Pancreas (tissue), 10 donors: ENCODE measurements around the gene TAS2R31. TPM values are rescaled to one million over a fixed set of nuclear protein-coding genes. Genes with fewer than 3 reads are reported as not detected.

ENCODE experiments used
- ATAC-seq, 4 donors: fragments of 200-7000 bp; cut with Tn5 transposase; one replicate each; pipeline versions ENCODE4 v1.8.0 to v1.9.1; 2020; ENCODE audit warnings: mild to moderate bottlenecking in 4 of 4, moderate library complexity in 4 of 4
- DNase-seq, 6 donors: peaks; one replicate each; pipeline ENCODE4 v3.0.0-alpha.2; 2020
- FAIRE-seq: peaks from 2 replicates; lab custom pipeline; 2012; peaks lifted over from hg19 to GRCh38; lab: Jason Lieb, UNC
- H3K27ac ChIP-seq, 4 donors: fragments of 200-600 bp; sonication (generic); 1 replicate in 3 of 4; 2 replicates in 1 of 4; pipeline versions ENCODE4 v1.5.0 to v1.8.0; 2020
- H3K27me3 ChIP-seq, 4 donors: fragments of 200-600 bp; one replicate each; pipeline ENCODE4 v1.8.0; 2021
- H3K36me3 ChIP-seq, 3 donors: fragments of 200-600 bp; sonication (generic) in 1 of 3; one replicate each; pipeline versions ENCODE4 v1.5.0 to v1.8.0; 2020 to 2021
- H3K4me1 ChIP-seq, 3 donors: fragments of 200-600 bp; one replicate each; pipeline ENCODE4 v1.8.0; 2021
- H3K4me3 ChIP-seq, 4 donors: fragments of 200-600 bp; sonication (generic) in 2 of 4; one replicate each; pipeline versions ENCODE4 v1.5.0 to v1.8.0; 2020 to 2021
- H3K9me3 ChIP-seq, 4 donors: fragments of 200-600 bp; one replicate each; pipeline ENCODE4 v1.8.0; 2021
- CTCF ChIP-seq, 4 donors: fragments of 200-600 bp; sonication (generic) in 3 of 4; IDR thresholded peaks; one replicate each; pipeline versions ENCODE4 v1.5.0 to v1.8.0; 2021; ENCODE audit warnings: antibody characterized with exemption in 4 of 4
- WGBS, 2 donors: extraction: QIAGEN DNeasy Blood & Tissue Kit; methylation state at CpG; one replicate each; pipeline ENCODE4 v1.1.7; 2013; 5-methylcytosine and 5-hydroxymethylcytosine counted together
- intact Hi-C, 3 donors: fragments of 100-400 bp; cut with DNase I; formaldehyde crosslinking; loops; one replicate each; pipeline versions ENCODE4 v1.11.1 to v1.14.2; 2022
- polyA plus RNA-seq, 2 donors: library from polyadenylated mRNA; stranded (reverse); fragments of 200-250 nt; gene quantifications; one replicate each; pipeline ENCODE4 v1.2.3, GENCODE V29; 2013
- total RNA-seq, 6 donors: library from RNA; stranded (reverse); fragmentation: NEBNext Ultra II Directional in 4 of 6; extraction: Animal tissue kit (Norgen Biotek cat#: 25700) in 4 of 6; gene quantifications; one replicate each; pipeline versions ENCODE4 v1.2.1 to v1.2.4, GENCODE V29; 2021 to 2023
- donor health status: healthy with polysubstance abuse.
- donor health status: DM: no; HTN: no; CAD: no; lungs with moderate emphysema.
- donor health status: DM: no; HTN: no; CAD: no.
- donor health status: control.
- donor health status: control.
- donor health status: Bipolar disorder and iron deficiency.
- donor health status: DM: yes; HTN: yes; CAD: no.
- donor health status: DM: no; HTN: no; CAD: no.
- donor health status: DM: no; HTN: no; CAD: no.
- donor health status: DM: yes; HTN: yes; CAD: no.

The TAS2R31 gene
- total and polyA plus RNA-seq, 8 donors: 0.23 to 2.9 (median 1.4) TPM

- TF ChIP-seq CTCF (IDR thresholded peaks at IDR 0.05): no peak
- Histone ChIP-seq H3K9me3 (peaks cover 0 to 3% (median 0%) of the 10 kb centered on the region in 4 donors), H3K27me3 (no peaks in the 10 kb centered on the region), H3K4me1 (no peaks in the 10 kb centered on the region), H3K36me3 (no peaks in the 10 kb centered on the region), H3K4me3 (no peak overlapping the region), H3K27ac (no peak overlapping the region)
- 93 to 95% methylated on average over 2 of the region's 2 CpGs for WGBS, 2 donors
- DNase-seq: no peak
- intact Hi-C loops: no loop called here
- ATAC-seq: no peak
- FAIRE-seq: no peak
Measured at GRCh38 chr12:10989107-10989506, 42.1 kb downstream of the TAS2R31 start.

GRCh38 chr12:10986812-10987211 lies 44.4 kb downstream of the TAS2R31 start, which contains the start of gene TAS2R50:
TAS2R50 (minus strand) TSS chr12:10986912; CDS start chr12:10986860, 52 bp downstream.
- intact Hi-C loops: no loop called here
- DNase-seq: no peak
- FAIRE-seq: no peak
- Histone ChIP-seq H3K36me3 (no peaks in the 10 kb centered on the region), H3K4me3 (no peak within 1 kb of the TSS), H3K4me1 (no peaks in the 10 kb centered on the region), H3K27ac (no peak within 1 kb of the TSS), H3K9me3 (peaks cover 0 to 3% (median 0%) of the 10 kb centered on the region in 4 donors), H3K27me3 (no peaks in the 10 kb centered on the region)
- no peak for TF ChIP-seq CTCF (IDR thresholded peaks at IDR 0.05)
- no peak for ATAC-seq
- 47% methylated on average over 2 of the region's 2 CpGs for WGBS, 2 donors

GRCh38 chr12:10982244-10982643 lies 49.0 kb downstream of the TAS2R31 start:
- TF ChIP-seq CTCF (IDR thresholded peaks at IDR 0.05): no peak
- DNase-seq: no peak
- 94 to 97% methylated on average over 5 of the region's 5 CpGs for WGBS, 2 donors

More at GRCh38 chr12:10982244-10982643, 49.0 kb downstream of the TAS2R31 start:
- Histone ChIP-seq H3K27me3 (no peaks in the 10 kb centered on the region), H3K9me3 (no peaks in the 10 kb centered on the region), H3K27ac (no peak overlapping the region), H3K36me3 (no peaks in the 10 kb centered on the region), H3K4me3 (no peak overlapping the region), H3K4me1 (no peaks in the 10 kb centered on the region)
- no peak for FAIRE-seq
- intact Hi-C loops: no loop called here
- no peak for ATAC-seq

Other genes with a start within 250 kb of the TAS2R31 start
- not detected for gene TAS2R7, start 228.8 kb downstream of the TAS2R31 start, total RNA-seq
- not detected for gene TAS2R7, start 228.8 kb downstream of the TAS2R31 start, polyA plus RNA-seq
- gene TAS2R8, start 224.1 kb downstream of the TAS2R31 start, total RNA-seq: not detected
- gene TAS2R8, start 224.1 kb downstream of the TAS2R31 start, polyA plus RNA-seq: under 1 TPM in 1 of 2 donors, not detected in 1; 0.09 TPM
- not detected for gene TAS2R9, start 221.2 kb downstream of the TAS2R31 start, total RNA-seq
- gene TAS2R9, start 221.2 kb downstream of the TAS2R31 start, polyA plus RNA-seq: not detected
- under 1 TPM in 3 of 6 donors, not detected in 3; 0.17 to 0.28 (median 0.25) TPM for gene TAS2R10, start 205.0 kb downstream of the TAS2R31 start, total RNA-seq
- gene TAS2R10, start 205.0 kb downstream of the TAS2R31 start, polyA plus RNA-seq: under 1 TPM in 1 of 2 donors, not detected in 1; 0.14 TPM
- gene PRR4, start 181.9 kb downstream of the TAS2R31 start, total RNA-seq: 1 to 10 TPM in 1 of 6 donors, under 1 TPM in 4, not detected in 1; 0.32 to 1.8 (median 0.55) TPM
- 1 to 10 TPM; 3.8 to 4.3 TPM for gene PRR4, start 181.9 kb downstream of the TAS2R31 start, polyA plus RNA-seq
- 10 to 100 TPM in 1 of 6 donors, 1 to 10 TPM in 5; 4.7 to 11.0 (median 6.7) TPM for gene PRH1, start 147.2 kb downstream of the TAS2R31 start, total RNA-seq
- 1 to 10 TPM; 2.0 to 2.5 TPM for gene PRH1, start 147.2 kb downstream of the TAS2R31 start, polyA plus RNA-seq
- gene TAS2R13, start 121.8 kb downstream of the TAS2R31 start, total RNA-seq: under 1 TPM; 0.47 to 0.91 (median 0.72) TPM
- not detected for gene TAS2R13, start 121.8 kb downstream of the TAS2R31 start, polyA plus RNA-seq
- not detected for gene PRH2, start 102.2 kb downstream of the TAS2R31 start, total RNA-seq
- gene PRH2, start 102.2 kb downstream of the TAS2R31 start, polyA plus RNA-seq: under 1 TPM in 1 of 2 donors, not detected in 1; 0.42 TPM
- gene TAS2R14, start 92.1 kb downstream of the TAS2R31 start, total RNA-seq: 1 to 10 TPM in 1 of 6 donors, under 1 TPM in 5; 0.83 to 1.7 (median 0.88) TPM
- 1 to 10 TPM in 1 of 2 donors, under 1 TPM in 1; 0.91 to 1.5 TPM for gene TAS2R14, start 92.1 kb downstream of the TAS2R31 start, polyA plus RNA-seq
- under 1 TPM; 0.40 to 0.74 (median 0.60) TPM for gene TAS2R50, start 44.5 kb downstream of the TAS2R31 start, total RNA-seq
- gene TAS2R50, start 44.5 kb downstream of the TAS2R31 start, polyA plus RNA-seq: not detected
- under 1 TPM; 0.42 to 0.98 (median 0.76) TPM for gene TAS2R20, start 33.1 kb downstream of the TAS2R31 start, total RNA-seq
- gene TAS2R20, start 33.1 kb downstream of the TAS2R31 start, polyA plus RNA-seq: under 1 TPM in 1 of 2 donors, not detected in 1; 0.35 TPM
- gene TAS2R19, start 8.8 kb downstream of the TAS2R31 start, total RNA-seq: 1 to 10 TPM in 3 of 6 donors, under 1 TPM in 3; 0.76 to 2.0 (median 1.2) TPM
- under 1 TPM; 0.19 to 0.28 TPM for gene TAS2R19, start 8.8 kb downstream of the TAS2R31 start, polyA plus RNA-seq
- under 1 TPM; 0.43 to 0.61 (median 0.55) TPM for gene TAS2R46, start 30.9 kb upstream of the TAS2R31 start, total RNA-seq
- not detected for gene TAS2R46, start 30.9 kb upstream of the TAS2R31 start, polyA plus RNA-seq
- gene TAS2R43, start 60.9 kb upstream of the TAS2R31 start, total RNA-seq: under 1 TPM in 4 of 6 donors, not detected in 2; 0.17 to 0.28 (median 0.22) TPM
- gene TAS2R43, start 60.9 kb upstream of the TAS2R31 start, polyA plus RNA-seq: under 1 TPM in 1 of 2 donors, not detected in 1; 0.16 TPM
- gene TAS2R30, start 103.2 kb upstream of the TAS2R31 start, total RNA-seq: 1 to 10 TPM in 5 of 6 donors, under 1 TPM in 1; 0.98 to 2.6 (median 1.5) TPM
- gene TAS2R30, start 103.2 kb upstream of the TAS2R31 start, polyA plus RNA-seq: not detected
- 1 to 10 TPM; 1.9 to 5.5 (median 3.3) TPM for gene SMIM10L1, start 139.8 kb upstream of the TAS2R31 start, total RNA-seq
- gene SMIM10L1, start 139.8 kb upstream of the TAS2R31 start, polyA plus RNA-seq: 1 to 10 TPM; 4.2 to 6.4 TPM
- gene TAS2R42, start 155.5 kb upstream of the TAS2R31 start, total RNA-seq: not detected
- not detected for gene TAS2R42, start 155.5 kb upstream of the TAS2R31 start, polyA plus RNA-seq
- gene PRB3, start 238.3 kb upstream of the TAS2R31 start, total RNA-seq: not detected
- not detected for gene PRB3, start 238.3 kb upstream of the TAS2R31 start, polyA plus RNA-seq